Activated CD4-positive, alpha-beta T cell treated with anti-CD3 and anti-CD28 coated beads, Interleukin-2, amount 50 U/mL, for 4 hours (primary cell): ENCODE data around the gene PALLD.
"Not testable (repeated sequence)": the region's sequence is repeated elsewhere in the genome, so short reads cannot be mapped to it uniquely, and the experiment has no call there.

ENCODE experiments used
- DNase-seq, 2 experiments: peaks; one replicate each; pipeline ENCODE4 v3.0.0-alpha.2; 2020

Gene PALLD

DNA sequence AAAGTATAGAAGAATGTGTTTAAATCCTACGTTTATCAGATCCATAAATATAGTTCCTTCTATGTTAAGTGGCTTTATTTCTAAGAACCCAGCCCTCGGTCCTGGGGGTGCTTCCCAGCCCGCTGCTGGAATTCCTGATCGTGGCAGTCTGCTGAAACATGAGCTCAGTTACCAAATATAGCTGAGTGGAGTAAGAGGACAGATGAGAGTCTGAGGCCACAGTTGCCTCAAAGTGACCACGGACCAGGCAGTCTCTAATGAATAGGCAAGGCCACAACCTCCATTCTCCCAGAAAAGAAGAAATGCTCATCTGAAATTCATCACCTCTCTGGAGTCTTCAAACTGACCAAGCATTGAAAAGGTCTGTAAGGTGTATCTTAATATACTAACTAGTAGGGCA lies at the start of gene PALLD:
PALLD (plus strand) TSS at position 219 of the 400 bp plus-strand sequence.
- no peak for DNase-seq

DNA sequence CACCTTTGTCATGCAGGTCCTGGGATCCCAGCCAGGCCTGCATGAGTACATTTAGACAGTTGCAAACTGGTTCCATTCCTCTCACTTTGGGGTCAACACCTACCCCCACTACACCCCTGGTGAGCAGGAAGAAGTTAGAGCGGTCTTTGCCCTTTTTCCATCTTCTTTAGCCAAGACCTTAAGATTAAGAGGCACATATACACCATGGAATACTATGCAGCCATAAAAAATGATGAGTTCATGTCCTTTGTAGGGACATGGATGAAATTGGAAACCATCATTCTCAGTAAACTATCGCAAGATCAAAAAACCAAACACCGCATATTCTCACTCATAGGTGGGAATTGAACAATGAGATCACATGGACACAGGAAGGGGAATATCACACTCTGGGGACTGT lies 47.8 kb upstream of the PALLD start:
- not testable (repeated sequence) for DNase-seq

DNA sequence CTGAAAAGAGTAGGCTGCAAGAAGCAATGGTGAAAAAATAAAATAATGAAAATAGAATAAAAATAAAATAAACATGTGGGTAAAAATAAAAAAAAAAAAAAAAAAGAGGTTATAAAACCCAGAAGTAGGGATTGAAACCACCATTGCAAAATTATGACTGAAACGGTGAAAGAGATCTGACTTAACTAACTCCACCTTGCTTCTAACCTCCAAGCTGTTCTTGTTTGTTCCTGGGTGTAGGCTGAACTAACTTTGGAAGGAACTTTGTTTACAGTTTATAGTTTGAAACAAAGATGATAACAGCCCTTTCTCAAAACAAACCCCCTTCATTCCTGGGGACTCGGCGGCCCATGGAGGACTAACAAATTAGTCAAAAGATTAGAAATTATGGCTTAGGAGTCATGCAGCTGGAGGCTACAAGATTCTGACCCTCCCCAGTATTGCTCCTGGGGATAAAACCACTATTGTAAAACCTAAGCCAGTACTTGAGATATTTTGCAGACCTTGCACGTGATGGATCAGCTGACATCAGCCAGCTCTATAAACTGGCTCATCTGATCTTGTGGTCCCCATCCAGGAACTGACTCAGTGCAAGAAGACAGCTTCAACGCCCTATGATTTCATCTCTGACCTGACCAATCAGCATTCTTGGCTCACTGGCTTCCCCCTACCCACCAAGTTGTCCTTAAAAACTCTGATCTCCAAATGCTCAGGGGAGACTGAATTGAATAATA lies 47.0 kb upstream of the PALLD start:
- peak in 1 of 2 experiments; percentile 2 for DNase-seq

DNA sequence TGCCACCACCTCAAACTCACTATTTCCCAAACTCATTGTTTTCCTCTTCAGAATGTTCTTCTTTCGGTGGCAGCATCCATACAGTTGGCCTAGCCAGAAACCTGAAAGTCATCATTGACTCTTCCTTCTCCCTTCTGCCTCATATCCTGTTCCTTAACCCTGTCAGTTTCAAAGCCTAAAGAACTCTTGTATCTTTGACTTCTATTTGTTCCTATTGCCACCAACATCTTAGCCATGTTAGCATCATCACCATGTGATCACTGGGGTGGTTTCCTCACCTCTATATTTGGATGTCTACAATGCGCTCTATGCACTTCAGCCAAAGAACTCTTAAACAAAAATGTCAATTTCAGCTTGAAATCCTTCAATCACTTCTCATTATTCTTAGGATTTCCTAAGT lies 45.5 kb upstream of the PALLD start:
- DNase-seq, result no peak

DNA sequence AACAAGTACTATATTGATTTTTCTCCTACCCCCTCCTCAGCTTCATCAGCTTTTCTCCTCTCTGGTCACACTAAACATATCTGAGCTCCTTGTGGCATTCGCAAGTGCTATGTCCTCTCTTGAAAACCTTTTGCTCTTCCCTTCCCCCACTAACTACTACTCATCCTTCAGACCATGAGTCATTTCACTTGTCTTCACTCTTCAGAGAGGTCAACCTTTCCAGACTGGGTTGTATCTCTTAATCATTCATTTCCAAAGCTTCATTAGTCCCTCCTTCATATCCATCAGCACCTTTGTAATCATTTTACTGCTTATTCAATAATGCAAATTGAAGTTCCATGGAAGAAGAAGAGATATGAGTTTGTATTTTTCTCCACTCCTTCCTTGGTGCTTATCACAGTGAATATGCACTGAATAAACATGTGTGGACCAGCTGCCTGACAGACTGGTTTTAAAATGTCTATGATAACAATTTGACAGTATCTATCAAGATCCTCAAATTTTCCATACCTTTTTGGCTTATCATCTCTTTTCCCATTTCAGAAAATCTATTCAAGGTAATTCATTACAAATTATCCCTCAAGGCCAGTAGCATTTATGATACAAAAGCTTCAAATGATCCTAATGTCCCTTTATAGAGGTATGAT lies 45.0 kb upstream of the PALLD start:
- DNase-seq, result no peak

DNA sequence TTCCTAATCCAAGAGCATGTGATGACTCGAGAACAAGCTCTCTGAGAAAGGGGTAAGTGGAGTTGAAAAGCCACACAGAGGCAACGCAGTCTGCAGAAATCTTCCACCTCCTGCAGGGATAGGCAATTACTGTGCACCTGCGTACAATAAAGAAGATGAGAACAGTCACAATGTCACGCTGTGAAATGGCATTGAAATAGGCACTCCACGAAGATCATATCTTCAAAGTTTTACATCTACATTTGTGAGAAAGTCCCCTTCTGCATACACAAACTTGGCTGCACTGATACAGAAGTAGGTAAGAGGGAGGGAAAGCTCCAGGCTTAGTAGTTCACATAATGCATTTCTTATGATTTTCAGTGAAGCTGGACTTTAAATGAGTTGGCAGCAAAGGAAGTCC lies 43.7 kb upstream of the PALLD start:
- no peak for DNase-seq

DNA sequence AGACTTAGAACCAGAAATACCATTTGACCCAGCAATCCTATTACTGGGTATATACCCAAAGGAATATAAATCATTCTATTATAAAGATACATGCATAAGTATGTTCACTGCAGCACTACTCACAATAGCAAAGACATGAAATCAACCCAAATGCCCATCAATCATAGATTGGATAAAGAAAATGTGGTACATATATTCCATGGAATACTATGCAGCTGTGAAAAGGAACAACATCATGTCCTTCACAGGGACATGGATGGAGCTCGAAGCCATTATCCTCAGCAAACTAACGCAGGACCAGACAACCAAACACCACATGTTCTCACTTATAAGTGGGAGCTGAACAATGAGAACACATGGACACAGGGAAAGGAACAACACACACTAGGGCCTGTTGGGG lies 38.6 kb upstream of the PALLD start:
- DNase-seq, result not testable (repeated sequence)

DNA sequence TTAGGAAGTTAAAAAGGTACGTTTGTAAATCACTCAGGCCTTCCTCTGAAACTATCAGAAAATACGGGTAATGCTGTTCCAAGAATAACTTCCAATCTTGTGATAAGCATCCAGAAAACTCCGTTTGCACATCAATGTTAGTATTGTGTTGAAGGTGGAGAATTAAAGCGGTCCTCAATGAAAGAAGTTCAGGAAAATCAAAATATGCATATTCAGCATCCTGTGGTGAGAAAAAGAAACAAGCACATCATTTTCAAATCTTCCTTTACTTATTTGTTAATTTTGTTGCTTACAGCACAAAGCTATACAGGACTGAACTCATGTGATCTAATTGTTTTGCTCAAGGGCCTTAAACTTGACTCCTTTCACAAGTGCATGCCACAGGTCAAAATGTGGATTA lies 35.0 kb upstream of the PALLD start:
- no peak for DNase-seq

DNA sequence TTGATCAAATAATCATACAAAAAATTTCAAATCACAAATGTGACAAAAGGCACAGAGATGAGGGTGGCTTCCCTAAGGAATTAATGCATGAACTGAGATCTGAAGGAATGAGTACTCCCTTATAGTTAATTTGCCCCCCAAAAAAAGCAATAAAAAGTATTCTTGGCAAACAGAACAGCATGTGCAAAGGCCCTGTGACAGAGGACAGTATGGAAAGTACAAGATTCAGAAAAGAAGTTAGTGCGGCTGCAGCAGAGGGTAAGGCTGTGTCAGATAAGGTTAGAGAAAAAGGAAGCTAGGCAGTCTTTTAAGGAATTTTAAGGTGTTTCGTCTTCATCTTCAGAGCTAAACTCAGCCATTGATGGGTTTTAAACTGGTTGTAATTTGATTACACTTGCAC lies 23.9 kb upstream of the PALLD start:
- DNase-seq, result no peak

DNA sequence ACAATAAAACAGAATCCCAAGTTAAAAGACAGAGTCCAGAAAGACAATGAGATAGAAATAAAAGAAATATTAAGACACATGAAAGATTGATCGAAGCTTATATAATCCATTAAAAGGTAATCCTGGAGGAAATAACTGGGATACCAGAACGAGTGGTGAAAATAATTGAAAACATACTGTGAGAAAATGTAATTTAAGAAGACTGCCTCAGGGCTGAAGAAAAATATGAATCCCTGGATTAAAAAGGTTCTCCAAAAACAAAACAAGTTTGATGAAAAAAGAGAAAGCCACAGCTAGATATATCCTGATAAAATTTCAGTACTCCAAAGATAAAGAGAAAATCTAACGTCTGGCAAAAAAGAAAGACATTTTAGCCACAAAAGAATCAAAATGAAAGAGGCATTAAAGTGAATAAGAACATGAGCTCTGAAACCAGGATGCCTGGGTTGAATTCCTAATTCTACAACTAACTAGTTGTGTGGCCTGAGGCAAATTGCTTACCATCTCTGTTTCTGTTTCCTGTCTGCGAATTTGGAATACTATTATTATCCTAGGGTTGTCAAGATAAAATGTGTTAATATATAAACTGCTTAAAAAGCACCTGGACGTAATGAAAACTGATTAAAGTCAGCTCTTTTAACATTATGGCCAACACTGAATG lies 22.1 kb upstream of the PALLD start:
- DNase-seq, result no peak

DNA sequence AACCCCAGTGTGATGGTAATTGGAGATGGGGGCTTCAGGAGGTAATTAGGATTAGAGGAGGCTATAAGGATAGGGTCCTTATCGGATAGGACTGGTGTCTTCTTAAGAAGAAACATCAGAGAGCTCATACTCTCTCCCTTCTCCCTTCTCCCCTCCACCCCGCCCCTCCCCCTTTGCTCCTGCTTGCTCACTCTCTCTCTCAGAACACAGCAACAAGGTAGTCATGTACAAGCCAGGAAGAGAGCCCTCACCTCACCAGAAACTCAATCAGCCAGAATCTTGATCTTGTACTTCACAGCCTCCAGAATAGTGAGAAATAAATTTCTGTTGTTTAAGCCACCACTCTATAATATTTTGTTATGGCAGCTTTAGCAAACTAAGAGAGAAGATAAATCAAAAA lies 21.1 kb upstream of the PALLD start:
- peak; percentile 42 to 45 for DNase-seq

DNA sequence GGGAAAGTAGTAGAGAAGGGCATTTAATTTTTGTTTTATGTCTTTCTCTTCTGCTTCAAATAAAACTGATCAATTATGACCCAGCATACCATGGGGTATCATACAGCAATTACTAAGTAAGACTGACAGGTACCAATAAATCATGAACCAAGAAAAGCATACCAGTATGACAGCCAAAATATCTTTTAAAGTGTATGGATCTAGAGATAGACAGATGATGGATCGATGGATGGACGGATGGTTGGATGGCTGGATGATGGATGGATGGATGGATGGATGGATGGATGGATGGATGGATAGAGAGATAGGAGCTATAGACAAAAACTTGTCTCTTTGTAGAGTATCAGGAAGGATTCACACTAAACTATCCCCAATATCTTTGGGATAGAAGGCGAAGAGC lies 18.0 kb upstream of the PALLD start:
- no peak for DNase-seq

DNA sequence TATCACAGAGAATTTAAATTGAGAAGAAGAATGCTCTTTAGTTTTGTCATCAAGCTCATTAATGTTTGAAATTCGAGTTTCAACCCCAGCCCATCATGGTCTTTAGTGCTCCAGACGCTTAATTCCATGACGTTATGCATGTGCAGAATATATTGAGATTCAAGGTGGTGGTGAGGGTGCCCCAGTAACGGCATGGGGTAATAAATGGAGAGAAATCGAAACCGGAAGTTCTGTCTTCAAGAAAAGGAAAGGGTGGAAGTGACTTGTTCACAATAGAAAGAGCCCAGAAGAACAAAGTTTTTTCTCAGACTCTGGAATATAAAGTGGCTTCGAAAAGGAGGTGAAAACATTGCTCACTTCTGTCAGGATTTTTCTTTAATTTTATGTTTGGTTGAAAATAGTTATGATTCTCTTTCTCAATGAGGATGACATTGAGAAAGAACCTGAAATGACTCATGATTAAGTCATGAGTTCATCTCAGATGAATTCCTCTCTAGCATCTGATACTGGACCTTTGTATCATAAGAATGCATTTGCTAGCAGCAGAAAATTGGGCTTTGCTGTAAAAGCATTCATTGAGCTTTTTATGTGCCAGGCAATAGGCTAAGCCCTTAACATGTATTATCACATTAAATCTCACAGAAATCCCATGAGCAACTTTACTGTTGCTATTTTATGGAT lies 15.8 kb upstream of the PALLD start:
- peak; percentile 29 to 39 for DNase-seq

DNA sequence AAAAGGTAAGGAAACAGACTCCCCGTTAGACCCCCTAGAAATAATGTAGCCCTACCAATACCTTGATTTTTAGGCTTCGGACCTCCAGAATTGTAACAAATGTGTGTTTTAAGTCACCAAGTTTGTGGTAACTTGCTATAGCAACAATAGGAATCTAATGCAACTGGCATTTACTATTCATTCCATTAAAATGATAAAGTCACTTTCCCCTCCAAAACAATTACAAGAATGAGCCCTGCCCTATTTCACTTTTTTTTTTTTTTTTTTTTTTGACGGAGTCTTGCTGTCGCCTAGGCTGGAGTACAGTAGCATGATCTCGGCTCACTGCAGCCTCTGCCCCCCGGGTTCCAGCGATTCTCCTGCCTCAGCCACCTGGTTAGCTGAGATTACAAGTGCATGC lies 13.0 kb upstream of the PALLD start:
- no peak for DNase-seq

DNA sequence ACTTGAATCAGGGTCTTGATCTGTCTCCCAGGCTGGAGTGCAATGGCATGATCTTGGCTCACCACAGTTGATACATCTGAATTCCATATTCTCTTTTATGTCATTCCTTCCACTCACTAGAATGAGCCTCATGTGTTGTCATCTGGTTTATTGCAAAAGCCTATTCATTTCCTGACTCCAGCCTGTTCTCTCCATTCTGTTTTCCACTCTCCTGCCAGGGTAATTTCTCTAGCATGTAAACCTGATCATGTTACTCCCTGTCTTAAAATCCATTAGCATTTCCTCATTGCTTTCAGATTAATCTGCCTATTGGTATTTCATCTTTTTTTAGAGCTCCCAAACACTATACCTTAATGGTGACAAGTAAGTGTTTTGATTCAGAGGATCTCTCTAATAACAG lies 12.2 kb upstream of the PALLD start:
- DNase-seq, result no peak

DNA sequence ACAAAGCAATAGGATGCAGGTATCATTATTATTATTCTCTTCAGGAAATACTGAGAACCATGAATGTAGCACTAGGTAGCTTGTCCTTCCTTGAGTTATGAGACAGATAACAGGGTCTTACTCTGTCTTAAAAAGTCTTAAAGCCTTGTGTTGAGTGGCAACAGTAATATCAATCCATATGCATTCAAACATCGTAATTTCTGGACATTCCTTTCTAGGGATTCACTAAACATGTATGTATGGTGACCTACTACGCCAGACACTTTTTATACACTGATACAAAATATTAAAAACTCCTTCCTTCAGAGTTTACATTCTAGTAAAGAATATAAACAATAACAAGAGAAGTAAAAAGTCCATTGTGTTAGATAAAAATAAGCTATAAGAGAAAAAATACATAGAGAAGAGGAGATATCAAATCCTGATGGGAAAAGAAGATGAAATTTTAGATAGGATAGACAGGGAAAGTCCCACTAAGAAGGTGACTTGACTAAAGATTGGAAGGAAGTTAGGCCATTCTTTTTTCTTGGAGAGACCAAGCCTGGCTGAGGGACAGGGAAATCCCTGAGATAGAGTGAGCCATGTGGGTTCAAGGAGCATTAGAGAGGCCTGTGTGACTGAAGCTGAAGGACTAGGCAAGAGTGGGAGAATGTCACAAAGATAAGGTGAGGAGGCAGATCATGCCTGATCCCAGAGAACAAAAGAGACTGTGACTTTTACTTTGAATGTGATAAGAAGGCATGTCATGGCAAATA lies 11.5 kb upstream of the PALLD start:
- no peak for DNase-seq

DNA sequence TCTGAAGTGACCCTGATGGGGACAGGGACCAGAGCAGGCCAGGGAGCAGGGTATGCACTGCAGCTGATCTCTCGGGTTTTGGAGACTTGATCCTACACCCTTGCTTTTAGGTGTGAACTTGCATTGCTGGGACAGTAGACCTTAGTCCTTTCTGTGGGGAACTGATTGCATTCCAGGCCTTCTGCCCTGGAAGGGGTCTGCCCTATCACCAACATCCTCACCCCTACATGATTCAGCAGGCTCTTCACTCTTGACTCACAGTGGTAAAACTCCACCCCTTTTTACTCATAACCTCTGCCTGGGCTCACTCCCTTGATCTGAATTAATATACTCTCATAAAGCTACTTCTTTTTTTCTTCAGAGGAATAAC lies 10.0 kb upstream of the PALLD start:
- no peak for DNase-seq

DNA sequence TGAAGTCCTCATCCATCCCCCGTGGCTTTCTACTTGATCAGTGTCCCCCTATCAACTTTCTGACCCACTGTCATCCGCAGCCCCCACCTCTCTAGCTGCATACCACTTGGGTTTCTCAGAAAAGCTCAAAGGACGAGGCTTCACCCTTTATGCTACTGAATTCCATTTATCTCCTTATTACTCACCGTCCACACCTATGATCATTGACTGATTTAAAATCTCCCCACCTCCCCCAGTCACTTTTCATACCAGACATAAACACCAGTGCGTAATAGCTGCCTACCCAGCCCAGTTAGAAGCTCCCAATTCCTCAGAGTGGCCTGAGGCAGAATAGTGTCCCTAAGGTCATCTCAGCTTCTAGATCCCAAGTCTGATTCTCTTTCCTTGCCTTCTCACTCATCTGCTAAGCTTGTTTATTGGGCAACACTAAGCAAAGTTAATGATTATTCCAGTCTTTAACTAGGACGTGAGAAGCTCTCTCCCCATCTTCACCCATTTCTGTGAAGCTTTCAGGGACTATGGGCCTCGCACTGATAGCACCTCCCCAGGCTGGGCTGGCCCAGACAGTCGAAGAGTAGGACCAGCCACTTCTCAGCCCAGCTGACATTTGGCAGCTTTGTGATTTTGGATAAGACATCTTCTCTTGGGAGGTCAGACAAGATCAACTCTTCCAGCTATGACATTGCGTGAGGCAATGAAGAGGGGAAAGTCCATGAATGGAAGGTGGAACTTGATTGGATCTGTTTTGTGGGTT lies 9.4 kb upstream of the PALLD start:
- DNase-seq, result no peak

DNA sequence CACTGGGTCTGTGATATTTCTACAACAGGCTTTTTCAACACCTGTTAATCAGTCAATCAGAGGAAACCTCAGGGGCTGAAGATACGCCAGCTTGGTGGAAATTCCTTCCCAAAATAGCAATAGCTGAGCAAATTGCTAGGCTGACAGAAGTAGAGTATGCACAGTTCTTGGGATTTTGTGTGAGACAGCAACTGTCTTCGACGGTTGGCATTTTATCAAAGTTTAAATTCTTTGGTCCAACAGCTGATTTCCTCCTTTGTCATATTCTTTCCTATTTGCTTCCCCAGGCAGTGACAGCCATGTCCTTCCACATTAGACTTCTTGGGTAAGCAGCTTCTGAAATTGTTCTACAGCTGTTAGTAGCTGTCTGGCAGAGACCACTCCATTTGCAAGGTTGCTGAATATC lies 8.0 kb upstream of the PALLD start:
- DNase-seq, result no peak

DNA sequence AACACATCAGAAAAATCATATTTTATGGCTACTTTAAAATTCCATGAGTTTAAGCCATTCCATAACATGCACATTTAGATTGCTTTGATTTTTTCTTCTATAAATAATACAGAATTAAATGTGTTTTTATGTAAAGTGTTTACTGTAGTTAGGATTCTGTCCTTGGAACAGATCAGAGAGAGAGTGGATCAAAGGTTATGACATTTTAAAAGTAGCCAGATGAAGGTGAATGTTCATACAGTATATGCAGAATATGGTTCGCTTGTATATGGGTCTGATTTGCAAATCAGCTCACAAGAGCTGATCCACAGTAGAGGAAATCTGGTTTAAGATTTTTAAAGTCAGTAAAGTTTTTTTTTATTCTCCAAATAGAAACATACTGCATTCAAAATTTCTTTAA lies 7.2 kb upstream of the PALLD start:
- no peak for DNase-seq

DNA sequence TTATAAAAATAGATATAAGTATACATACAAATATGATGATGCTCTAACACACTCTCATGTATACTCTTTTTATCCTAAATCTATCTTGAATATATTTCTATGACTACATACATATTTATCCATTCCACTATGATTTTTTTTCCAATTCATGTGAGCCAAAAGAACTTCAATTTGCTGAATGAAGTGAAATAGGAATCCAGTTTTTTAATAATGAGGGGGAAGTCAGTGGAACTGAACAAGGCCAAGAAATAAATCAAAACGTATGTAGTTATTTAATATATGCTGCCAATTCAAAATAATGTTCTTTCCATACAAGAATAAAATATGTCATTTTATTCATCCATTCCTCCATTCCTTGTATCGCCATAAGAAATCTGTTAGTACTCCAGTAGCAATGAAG lies 6.1 kb upstream of the PALLD start:
- no peak for DNase-seq

DNA sequence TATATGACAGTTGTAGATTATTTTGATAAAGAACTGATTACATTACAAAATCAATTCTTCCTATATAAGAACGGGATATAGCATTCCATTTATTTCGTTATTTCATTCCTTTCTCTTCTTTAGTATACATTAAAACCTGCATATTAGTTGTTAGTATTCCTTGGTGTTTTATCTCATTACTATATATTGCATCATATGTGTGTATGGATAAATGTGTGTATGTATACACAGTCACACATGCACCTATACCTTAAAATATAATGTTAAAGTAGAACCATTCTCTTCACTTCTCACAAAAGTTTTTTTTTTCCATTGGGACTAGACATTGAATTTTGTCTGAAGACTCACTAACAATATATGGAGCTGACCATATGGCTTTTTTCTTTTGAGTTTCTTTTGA lies 5.3 kb upstream of the PALLD start:
- no peak for DNase-seq
